Measurements from ENCODE around the gene TRIM38. TPM values are rescaled to one million over a fixed set of nuclear protein-coding genes. Genes with fewer than 3 reads are reported as not detected.

TRIM38 gene
- total and polyA plus RNA-seq, 2 of the 13 experiments (the other 11 are each of a cell fraction or from before 2014, with no cell fraction given) = 2.5 to 3.1 TPM

DNA sequence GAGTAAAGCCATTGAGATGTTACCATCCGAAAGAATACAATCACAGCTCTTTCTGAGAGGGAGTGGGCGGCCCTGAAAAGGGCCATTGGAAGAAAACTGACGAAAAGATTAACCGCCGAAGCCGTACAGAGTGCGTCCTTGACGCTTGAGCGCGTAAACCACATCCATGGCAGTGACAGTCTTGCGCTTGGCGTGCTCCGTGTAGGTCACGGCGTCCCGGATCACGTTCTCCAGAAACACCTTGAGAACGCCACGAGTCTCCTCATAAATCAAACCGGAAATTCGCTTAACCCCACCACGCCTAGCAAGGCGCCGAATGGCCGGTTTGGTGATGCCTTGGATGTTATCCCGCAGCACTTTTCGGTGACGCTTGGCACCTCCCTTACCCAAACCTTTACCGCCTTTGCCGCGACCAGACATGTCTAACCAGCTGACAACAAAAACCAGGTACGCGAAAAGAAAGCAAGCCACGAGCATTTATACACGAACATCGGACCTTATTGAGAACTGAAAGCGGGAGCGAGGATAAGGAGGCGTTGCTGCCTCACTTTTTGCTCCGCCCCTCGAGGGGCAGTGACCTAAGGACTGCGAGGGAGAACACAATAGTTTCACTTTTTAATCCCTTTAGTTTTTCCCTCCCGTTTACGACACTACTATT, 64.4 kb downstream of the TRIM38 start (continued):
- TF ChIP-seq, protein P1, sequence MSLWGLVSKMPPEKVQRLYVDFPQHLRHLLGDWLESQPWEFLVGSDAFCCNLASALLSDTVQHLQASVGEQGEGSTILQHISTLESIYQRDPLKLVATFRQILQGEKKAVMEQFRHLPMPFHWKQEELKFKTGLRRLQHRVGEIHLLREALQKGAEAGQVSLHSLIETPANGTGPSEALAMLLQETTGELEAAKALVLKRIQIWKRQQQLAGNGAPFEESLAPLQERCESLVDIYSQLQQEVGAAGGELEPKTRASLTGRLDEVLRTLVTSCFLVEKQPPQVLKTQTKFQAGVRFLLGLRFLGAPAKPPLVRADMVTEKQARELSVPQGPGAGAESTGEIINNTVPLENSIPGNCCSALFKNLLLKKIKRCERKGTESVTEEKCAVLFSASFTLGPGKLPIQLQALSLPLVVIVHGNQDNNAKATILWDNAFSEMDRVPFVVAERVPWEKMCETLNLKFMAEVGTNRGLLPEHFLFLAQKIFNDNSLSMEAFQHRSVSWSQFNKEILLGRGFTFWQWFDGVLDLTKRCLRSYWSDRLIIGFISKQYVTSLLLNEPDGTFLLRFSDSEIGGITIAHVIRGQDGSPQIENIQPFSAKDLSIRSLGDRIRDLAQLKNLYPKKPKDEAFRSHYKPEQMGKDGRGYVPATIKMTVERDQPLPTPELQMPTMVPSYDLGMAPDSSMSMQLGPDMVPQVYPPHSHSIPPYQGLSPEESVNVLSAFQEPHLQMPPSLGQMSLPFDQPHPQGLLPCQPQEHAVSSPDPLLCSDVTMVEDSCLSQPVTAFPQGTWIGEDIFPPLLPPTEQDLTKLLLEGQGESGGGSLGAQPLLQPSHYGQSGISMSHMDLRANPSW (CRISPR knock-in tag; IDR thresholded peaks at IDR 0.05; ENCODE audit: borderline replicate concordance) = peak; percentile 34; the same call in 1 of the 2 replicates
- TF ChIP-seq, protein P2, sequence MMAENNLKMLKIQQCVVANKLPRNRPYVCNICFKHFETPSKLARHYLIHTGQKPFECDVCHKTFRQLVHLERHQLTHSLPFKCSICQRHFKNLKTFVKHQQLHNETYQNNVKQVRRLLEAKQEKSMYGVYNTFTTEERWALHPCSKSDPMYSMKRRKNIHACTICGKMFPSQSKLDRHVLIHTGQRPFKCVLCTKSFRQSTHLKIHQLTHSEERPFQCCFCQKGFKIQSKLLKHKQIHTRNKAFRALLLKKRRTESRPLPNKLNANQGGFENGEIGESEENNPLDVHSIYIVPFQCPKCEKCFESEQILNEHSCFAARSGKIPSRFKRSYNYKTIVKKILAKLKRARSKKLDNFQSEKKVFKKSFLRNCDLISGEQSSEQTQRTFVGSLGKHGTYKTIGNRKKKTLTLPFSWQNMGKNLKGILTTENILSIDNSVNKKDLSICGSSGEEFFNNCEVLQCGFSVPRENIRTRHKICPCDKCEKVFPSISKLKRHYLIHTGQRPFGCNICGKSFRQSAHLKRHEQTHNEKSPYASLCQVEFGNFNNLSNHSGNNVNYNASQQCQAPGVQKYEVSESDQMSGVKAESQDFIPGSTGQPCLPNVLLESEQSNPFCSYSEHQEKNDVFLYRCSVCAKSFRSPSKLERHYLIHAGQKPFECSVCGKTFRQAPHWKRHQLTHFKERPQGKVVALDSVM (CRISPR knock-in tag; IDR thresholded peaks at IDR 0.05) = peak; percentile 72
- TF ChIP-seq ZNF792 (CRISPR knock-in tag; IDR thresholded peaks at IDR 0.05) = peak; percentile 89
- TF ChIP-seq, protein P3, sequence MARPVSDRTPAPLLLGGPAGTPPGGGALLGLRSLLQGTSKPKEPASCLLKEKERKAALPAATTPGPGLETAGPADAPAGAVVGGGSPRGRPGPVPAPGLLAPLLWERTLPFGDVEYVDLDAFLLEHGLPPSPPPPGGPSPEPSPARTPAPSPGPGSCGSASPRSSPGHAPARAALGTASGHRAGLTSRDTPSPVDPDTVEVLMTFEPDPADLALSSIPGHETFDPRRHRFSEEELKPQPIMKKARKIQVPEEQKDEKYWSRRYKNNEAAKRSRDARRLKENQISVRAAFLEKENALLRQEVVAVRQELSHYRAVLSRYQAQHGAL (CRISPR knock-in tag; IDR thresholded peaks at IDR 0.05; ENCODE audit: not compliant biosample characterization) = peak; percentile 61
- TF ChIP-seq JUN (CRISPR knock-in tag; IDR thresholded peaks at IDR 0.05) = 0 out of 2 replicates have a peak, but pooled peaks have one; percentile 44
- TF ChIP-seq SIX4 (CRISPR knock-in tag; IDR thresholded peaks at IDR 0.05) = peak; percentile 37; the same call in 1 of the 2 replicates
- TF ChIP-seq ZNF605 (CRISPR knock-in tag; IDR thresholded peaks at IDR 0.05) = no peak
- TF ChIP-seq ZNF674 (CRISPR knock-in tag; IDR thresholded peaks at IDR 0.05; ENCODE audit: low read depth) = peak; percentile 96; the same call in 1 of the 2 replicates
- no peak for TF ChIP-seq RFX1 (IDR thresholded peaks at IDR 0.05)
- TF ChIP-seq, protein P4, sequence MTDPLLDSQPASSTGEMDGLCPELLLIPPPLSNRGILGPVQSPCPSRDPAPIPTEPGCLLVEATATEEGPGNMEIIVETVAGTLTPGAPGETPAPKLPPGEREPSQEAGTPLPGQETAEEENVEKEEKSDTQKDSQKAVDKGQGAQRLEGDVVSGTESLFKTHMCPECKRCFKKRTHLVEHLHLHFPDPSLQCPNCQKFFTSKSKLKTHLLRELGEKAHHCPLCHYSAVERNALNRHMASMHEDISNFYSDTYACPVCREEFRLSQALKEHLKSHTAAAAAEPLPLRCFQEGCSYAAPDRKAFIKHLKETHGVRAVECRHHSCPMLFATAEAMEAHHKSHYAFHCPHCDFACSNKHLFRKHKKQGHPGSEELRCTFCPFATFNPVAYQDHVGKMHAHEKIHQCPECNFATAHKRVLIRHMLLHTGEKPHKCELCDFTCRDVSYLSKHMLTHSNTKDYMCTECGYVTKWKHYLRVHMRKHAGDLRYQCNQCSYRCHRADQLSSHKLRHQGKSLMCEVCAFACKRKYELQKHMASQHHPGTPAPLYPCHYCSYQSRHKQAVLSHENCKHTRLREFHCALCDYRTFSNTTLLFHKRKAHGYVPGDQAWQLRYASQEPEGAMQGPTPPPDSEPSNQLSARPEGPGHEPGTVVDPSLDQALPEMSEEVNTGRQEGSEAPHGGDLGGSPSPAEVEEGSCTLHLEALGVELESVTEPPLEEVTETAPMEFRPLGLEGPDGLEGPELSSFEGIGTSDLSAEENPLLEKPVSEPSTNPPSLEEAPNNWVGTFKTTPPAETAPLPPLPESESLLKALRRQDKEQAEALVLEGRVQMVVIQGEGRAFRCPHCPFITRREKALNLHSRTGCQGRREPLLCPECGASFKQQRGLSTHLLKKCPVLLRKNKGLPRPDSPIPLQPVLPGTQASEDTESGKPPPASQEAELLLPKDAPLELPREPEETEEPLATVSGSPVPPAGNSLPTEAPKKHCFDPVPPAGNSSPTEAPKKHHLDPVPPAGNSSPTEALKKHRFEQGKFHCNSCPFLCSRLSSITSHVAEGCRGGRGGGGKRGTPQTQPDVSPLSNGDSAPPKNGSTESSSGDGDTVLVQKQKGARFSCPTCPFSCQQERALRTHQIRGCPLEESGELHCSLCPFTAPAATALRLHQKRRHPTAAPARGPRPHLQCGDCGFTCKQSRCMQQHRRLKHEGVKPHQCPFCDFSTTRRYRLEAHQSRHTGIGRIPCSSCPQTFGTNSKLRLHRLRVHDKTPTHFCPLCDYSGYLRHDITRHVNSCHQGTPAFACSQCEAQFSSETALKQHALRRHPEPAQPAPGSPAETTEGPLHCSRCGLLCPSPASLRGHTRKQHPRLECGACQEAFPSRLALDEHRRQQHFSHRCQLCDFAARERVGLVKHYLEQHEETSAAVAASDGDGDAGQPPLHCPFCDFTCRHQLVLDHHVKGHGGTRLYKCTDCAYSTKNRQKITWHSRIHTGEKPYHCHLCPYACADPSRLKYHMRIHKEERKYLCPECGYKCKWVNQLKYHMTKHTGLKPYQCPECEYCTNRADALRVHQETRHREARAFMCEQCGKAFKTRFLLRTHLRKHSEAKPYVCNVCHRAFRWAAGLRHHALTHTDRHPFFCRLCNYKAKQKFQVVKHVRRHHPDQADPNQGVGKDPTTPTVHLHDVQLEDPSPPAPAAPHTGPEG (CRISPR knock-in tag; IDR thresholded peaks at IDR 0.05) = 0 out of 2 replicates have a peak, but pooled peaks have one; percentile 65
- TF ChIP-seq FOXO1 (CRISPR knock-in tag; IDR thresholded peaks at IDR 0.05) = peak; percentile 88
- TF ChIP-seq TRIM24 (CRISPR knock-in tag; IDR thresholded peaks at IDR 0.05) = no peak
